ENCODE measurements around the gene FGG. TPM values are rescaled to one million over a fixed set of nuclear protein-coding genes. Genes with fewer than 3 reads are reported as not detected.

FGG gene
- not detected for total RNA-seq
- long read RNA-seq: 0 reads

DNA sequence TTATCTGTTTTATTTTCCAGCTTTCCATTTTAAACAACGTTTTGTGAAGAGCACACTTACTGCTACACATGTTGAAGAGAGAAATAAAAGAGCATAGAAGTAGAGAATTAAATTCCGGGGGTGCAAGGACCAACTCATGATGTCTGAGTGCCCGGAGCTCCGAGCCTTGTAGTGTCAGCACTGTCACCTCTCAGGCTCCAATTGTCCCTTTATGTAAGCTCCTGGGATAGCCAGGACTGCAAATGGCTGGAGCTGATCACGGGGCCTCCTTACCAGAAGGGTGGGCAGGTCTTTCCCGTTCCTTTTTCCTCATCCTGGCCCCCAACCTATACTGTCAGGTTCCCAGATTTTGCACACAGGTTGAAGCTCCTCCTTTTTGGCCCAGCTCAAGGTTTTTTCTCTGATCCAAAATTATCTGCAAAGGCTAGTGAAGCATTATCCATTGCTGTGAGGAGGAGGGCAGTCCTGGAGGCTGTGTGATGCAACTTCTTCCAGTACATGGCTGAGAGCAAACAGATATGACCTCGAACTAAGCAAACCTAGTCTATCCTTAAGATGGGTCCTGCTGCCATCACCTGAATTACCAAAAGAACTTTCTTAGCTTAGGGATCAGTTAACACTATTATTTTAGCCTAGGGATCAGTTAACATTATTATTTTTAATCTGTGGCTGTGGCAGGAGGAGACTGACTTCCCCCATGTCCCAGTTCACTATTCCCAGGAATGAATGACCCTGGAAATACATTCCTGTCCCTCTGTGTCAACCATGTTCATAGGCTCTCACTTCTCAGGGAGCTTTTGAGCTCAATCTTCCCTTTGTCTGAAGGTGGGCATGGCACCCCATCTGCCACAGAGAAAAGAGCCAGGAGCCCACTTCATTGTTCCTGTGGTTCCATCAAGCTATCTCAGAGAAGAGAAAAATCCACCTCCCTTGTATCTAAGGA lies at the start of gene FGG:
Gene FGG (minus strand): TSS at position 185 of the 943 bp plus-strand sequence. CDS start 47 bp downstream, at position 138.
- no peak for DNase-seq (ENCODE audit: low spot score)

DNA sequence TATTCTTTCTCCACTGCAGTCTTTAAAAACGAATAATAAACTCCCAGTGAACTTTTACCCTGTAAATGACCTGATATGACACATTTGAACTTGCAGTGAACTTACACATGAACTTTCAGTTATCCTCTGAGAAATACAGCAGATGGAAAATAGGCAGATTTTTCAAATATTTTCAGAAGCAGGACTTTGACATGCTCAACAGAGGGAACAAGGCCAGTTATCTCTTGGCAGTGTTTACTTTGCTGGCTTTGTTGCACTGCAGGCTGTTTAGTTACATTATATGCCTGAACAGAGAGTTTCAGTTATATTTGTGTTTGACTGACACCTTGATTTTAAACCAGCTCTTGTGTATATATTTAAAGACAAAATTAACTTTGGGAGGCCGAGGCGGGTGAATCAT lies 47.6 kb upstream of the FGG start:
- DNase-seq (ENCODE audit: low spot score): no peak

DNA sequence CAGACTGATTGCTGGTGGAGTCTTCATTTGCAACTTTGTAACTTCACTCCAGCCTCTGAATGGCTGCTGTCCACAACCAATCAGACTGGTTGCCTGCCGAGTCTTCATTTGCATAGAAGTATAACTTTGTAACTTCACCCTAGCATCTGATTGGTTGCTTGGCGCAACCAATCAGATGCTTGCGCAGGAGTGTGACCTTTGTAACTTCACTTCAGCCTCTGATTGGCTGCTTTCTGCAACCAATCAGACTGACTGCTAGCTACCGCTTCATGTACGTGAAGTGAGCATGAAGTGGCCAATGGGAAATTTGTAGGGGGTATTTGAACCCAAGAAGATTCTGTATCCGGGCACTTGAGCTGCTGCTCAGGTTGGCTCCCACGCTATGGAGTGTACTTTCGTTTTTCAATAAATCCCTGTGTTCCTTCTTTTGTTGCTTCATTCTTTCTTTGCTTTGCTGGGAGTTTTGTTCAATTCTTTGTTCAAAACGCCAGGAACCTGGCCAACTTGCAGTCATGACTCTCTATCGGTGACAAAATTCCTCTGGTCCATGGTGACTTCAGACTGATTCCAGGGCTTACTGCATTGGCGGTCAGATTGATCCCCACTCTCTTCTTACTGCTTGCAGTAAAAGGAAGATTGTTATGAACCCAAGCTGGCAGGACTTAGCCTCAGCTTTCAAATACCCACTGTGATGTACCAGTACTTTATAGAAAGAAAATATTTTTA lies 46.4 kb upstream of the FGG start:
- no peak for DNase-seq (ENCODE audit: low spot score)

DNA sequence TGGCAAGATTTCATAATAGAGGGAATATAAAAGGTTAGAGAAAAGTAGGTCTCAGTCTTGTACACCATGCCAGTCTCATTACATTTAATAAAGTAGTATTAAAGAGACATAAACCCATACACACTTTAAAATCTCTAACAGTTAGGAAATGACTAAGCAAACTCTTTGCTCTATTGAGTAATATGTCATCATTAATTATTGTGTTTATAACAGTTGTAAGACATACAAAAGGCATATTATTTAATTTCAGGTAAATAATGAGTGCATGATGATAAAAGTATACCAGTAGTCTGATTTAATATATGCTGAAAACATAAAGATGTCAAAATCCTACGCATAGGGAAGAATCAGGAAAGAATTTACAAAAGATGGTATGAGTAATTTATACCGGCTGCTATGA lies 31.0 kb upstream of the FGG start:
- no peak for DNase-seq (ENCODE audit: low spot score)

DNA sequence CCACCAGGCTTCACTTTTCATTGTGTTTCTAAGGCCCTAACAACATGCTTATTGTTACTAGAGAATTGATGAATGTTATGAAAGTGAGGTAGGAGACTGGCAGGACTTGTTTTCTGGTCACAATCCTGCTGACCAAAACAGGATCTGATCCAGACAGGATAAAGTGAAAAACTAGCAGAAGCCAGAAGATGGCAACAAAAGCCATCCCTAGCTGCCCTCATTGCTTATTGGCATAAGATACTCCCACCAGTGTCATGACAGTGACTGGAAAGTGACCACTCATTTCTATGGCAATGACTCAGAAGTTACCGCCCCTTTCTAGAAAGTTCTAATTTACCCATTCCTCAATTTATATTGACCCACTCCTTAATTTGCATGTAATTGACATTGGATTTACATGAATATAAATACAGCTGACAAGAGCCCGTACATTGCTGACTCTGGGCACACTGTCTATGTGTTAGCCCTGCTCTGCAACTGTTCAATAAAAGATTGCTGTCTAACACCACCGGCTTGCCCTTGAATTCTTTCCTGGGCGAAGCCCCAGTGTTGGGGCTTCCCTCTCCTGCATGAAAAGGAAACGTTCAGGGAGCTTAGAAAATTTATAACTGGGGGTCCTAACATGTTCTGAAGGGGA lies 30.0 kb upstream of the FGG start:
- DNase-seq (ENCODE audit: low spot score): no peak

DNA sequence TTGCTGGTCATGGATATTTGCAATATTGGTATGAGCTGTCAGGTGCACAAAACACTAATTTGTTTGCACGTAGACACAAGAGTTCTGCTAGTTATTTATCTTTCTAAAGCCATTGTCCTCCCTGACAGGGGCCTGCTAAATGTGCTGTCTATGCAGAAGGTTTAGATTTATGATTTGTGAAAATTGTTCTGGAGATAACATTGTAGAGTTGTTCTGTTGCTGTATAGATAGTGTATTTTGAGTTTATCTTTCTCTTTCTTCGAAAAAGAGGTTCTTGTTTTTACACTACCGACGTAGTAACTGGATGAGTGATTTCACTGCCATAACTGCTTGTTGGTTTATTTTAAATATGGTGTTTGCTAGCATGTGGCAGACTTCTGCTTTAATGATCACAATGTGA lies 28.5 kb upstream of the FGG start:
- DNase-seq (ENCODE audit: low spot score): no peak

DNA sequence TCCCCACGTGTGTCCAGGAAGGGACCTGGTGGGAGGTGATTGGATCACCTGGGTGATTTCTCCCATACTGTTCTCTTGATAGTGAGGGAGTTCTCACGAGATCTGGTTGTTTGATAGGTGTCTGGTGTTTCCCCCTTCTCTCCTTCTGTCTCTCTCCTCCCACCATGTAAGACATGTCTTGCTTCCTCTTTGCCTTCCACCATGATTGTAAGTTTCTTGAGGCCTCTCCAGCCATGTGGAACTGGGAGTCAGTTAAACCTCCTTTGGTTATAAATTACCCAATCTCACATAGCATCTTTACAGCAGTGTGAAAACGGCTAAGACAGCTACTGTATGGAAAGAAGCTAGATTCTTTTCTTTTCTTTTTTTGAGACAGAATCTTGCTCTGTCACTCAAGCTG lies 21.6 kb upstream of the FGG start:
- no peak for DNase-seq (ENCODE audit: low spot score)

DNA sequence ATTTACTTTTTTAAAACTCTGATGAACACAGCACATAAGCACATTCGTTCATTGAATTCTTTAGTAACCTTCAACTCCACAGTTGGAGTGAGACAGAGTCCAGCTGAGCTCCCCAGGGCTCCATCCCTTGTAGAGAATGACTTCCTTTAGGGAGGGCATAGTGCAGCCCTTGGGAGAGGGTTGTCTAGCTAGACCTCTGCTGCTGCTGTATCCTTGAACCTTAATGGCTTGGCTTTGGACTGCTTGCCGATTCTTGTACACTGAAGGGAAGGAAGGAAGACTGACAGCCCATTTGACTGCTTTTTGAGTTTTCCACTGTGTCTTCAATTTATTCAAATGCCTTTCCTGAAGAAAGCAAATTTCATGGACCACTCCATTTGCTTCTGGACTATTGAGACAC lies 19.4 kb upstream of the FGG start:
- DNase-seq (ENCODE audit: low spot score): no peak

DNA sequence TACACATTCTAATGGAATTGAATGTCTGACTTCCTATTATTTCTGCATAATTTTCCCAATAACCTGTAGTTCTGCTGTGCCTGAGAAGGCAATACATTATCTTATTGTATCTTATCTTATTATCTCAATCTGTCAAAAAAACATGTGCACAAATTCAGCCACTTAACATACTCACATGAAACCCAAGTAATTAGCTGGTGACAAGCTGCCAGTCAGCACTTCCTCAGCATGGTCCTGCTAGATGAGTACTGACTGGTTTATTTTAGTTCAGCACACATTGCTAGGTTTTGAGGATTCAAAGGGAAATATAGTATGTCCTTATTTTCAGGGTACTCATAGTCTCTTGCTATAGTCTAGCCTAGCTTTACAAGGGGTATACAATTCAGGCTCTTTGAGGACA lies 17.9 kb upstream of the FGG start:
- no peak for DNase-seq (ENCODE audit: low spot score)

DNA sequence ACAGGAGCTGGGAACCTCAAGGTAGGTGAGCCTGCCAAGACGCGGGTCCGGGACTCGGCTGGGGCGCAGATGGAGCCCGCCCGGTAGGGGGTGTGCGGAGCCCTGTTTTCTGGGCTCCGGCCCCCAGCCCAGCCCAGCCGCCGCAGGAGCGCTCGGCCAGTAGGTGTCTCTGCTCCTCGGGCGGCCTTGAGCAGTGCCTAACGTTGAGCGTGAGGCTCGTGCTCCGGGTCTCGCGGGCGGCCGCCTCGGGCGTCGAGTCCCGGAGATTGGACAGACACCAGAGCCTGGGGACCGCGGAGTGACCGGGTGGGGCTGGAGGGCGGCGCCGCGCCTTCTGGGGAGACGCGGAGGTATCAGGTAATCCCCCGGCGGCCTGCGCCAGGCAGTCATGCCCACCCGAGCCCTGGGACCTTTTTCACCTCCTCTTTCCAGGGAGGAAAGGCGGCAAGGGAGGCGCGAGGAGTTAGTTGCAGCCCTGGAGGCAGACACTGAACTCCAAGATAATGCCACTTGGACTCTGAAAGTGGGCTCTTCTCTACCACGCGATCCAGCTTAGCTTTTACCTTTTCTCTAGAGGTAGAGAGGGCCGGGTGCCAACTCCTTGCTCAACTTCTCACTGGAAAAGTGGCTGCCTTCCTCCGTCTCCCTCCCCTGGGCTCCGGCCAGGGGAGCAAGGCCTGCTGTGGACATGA lies 14.5 kb upstream of the FGG start:
- no peak for DNase-seq (ENCODE audit: low spot score)

DNA sequence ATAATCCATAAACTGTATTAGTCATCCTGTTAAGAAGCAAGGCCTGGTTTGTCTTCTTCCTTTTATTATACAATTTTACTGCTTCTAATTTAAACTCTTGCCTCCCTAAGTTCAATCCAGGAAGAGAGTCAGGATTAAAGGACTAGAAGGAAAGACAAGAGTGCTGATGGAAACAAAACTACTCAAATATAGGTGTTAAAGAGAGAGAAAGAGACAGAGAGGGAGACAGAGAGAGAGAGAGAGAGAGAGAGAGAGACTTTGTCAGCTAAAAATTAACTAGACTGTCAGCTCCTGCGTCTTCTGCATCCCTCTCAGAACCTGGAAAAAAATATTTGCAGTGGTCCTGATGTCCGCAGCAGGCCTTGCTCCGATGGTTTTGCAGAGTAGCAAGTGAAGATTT lies 13.5 kb upstream of the FGG start:
- DNase-seq (ENCODE audit: low spot score): no peak

DNA sequence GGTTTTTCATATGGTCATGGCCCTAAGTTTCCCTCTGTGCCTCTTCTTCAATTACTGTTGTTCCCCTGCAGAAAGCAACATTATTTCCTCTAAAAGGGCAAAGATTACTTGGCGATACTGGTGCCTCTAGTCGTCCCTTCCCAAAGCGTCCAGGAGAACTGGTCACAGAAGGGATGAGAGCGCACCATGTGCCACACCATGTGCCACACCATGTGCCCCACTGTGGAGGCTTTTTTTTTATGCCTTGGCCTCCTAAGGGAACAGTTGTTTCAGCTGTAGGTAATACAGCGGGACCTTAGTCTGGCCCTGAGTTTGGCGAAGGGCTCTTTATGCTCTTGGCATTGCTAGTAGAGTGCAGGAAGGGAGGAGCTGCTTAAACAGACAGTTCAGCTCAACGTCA lies 11.5 kb upstream of the FGG start:
- DNase-seq (ENCODE audit: low spot score): no peak

DNA sequence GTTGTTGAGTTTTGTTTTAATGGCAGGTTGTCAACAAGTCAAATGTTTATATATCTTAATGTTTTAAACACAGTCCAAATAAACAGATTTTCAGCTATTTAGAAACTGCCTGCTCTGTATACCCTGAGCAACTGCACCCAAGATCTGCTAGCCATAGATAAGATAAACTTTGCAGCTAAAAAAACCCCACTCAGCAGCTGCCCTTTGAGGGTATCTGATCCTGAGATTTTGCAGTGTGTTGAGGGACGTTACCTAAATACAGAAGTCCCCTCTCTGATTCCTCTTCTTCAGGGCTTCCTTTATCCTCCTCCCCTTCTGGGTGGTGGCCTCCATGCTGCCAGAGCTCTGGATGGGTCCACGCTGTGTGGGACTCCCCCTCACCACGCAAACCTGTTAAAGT lies 11.0 kb upstream of the FGG start:
- DNase-seq (ENCODE audit: low spot score): no peak

DNA sequence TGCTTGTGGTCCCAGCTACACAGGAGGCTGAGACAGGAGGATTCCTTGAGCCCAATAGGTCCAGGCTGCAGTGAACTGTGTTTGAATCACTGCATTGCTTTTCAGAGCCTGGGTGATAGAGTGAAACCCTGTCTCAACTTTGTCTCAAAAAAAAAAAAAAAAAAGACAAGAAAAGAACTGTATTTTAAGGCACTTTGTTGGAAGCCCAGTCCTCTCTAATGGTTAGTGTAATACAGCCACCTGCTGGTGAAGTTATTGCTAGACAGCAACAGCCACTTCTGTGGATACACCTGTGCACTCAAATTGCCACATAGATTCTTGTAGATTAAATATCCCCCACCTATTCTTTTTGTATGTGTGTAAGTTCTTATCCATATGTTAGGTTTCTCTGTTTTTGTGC lies 10.1 kb upstream of the FGG start:
- no peak for DNase-seq (ENCODE audit: low spot score)

DNA sequence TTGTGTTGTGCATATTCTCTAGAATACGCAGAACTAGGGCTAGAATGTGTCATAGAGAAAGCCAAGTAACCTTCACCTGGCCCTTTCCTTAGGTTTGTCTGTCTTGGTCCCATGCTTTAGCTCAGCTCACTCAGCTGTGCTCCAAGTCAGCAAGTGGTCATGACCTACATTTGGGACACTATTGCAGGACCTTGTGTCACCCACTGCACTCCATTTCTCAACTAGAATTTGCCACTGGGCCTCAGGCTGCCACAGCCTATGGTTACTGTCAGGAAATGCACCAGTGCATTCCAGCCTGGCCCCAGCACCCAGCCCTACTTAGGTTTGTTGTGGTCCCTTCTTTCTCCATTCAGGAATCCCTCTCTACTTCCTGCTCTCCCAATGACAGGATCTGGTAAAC lies 7.7 kb upstream of the FGG start:
- DNase-seq (ENCODE audit: low spot score): no peak

DNA sequence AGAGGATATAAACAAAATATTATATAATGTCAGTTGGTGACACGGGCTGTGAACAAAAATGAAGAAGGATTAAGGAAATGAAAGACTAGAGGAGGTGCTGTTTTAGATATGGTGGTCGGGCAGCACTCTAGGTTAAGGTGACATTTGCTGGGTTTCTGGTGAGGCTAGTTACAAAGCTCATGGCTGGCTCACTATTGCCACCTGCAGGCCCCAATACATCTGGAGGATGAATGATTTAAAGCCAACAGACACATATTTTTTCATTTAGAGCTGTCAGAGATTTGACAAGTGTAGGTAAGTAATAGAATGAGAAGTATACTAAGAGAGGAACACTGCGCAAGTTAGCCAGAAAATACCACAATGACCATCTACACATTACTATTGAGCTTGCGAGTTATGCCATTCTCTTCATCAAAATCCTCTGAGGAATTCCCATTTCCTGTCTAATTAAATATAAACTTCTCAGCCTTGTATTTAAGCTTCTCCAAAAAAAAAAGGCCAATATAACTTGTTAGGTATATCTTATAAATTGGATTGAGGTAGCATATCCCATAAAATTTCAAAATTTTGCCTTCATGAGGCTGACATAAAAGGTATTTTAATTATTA lies 6.4 kb upstream of the FGG start:
- DNase-seq (ENCODE audit: low spot score): no peak

DNA sequence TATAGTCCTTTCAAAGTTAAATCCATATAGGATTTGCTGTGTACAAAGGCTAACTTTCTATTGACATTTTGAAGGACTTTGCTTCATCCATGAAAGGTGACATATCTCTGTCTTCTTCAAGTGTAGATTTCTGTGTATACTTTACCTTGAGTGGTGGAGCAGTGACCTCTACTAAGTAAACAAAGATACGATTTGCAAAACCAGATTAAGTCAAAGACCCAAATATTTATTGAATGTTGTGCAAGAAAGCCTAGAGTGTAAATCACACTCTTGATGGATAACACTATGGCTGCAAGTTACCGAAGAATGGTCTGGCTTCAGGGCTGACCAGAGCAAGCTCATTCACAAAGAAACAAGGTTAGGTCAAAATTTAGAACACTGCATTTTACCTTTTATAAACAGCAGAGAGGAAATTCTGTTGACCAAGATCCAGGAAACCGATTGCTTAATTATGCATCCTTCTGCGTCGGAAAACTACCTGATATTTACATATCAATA lies 5.4 kb upstream of the FGG start:
- no peak for DNase-seq (ENCODE audit: low spot score)

DNA sequence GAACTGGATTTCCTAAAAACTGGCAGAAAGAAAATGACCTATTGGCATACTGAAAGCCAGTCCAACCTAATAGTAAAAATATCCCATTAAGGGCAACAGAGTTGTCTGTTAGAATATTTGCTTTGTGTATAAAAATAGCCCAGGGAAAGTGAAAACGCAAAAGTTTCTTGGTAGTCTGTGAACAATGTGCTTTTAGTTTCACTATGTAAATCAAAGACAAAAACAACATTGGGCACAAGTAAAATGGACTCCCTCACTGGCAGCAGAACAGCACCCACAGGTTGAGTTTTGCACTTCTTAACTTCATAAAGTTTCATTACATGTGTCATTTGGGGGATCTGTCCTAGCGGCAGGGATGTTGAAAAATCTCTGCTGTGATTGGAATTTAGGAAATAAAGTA lies 4.3 kb upstream of the FGG start:
- no peak for DNase-seq (ENCODE audit: low spot score)

DNA sequence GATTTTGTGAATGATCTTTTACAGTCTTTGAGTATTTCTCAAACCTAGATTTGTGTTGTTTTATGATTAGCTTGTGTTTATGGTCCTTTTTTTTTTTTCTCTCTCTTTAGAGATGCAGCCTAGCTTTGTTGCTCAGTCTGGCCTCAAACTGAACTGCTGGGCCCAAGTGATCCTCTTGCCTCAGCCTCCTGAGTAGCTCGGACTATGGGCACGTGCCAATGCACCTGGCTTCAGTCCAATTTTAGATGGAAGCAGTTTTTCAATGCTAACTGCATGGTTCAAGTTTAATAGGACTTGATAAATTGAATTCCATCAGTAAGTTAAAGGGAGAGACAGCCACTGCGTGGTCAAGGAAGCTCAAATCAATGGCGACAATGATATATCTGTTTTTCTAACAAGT lies 3.8 kb upstream of the FGG start:
- DNase-seq (ENCODE audit: low spot score): no peak

DNA sequence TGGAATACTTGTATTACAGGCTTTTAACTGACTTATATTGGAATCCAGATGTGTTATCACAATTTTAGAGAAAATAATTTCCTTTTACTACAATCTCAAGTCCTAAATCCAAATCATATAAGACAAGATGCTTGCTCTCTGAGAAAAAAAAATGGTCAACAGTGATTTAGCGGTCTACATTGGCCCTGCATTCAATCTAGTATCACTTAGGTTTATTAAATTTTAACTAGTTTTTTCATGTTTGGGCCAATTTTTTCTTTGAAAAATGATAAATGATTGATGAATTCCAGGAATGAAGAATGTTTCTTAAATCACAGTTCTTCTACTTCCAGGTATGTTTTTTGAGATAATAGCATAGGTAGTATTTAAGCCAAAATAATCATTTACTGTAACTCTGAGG lies 2.8 kb upstream of the FGG start:
- no peak for DNase-seq (ENCODE audit: low spot score)

DNA sequence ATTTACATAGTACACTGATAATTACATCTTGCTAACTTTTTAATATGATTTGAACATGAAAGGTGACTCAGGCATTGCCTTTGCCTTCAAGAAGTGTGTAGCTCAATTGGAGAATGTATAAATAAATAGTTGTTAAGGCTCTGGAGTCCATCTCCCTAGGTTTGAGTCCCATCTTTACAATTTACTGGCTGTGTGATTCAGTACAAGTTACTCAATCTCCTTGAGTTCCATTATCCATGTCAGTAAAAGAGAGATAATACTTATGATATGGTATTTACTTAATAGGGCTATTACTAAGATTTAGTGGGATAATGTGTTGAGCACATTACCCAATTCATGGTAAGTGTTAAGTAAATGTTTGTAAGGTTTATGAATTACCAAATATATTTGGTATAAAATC lies 1.9 kb upstream of the FGG start:
- DNase-seq (ENCODE audit: low spot score): no peak

Data from mesenteric fat pad (tissue), 1 donor.